GM23248 (cell line): ENCODE measurements around the gene DNASE1L1.

ENCODE experiments used
- EZH2 ChIP-seq: fragments of 200-600 bp; sonication (generic); IDR thresholded peaks from 2 replicates; pipeline ENCODE4 v1.6.1; 2018; ENCODE audit warnings: antibody characterized with exemption, mild to moderate bottlenecking; ENCODE audit not compliant: insufficient read depth, poor library complexity, severe bottlenecking
- EZH2phosphoT487 ChIP-seq: fragments of 200-600 bp; sonication (generic); IDR thresholded peaks from 2 replicates; pipeline ENCODE4 v1.6.1; 2018; ENCODE audit warnings: antibody characterized with exemption, moderate library complexity, mild to moderate bottlenecking, low read depth; ENCODE audit not compliant: insufficient read depth

GRCh38 chrX:154430916-154431315, 21.9 kb upstream of the DNASE1L1 start:
- no peak for TF ChIP-seq EZH2
- no peak for TF ChIP-seq EZH2phosphoT487
